GM21381 (cell line): ENCODE measurements around the gene POTEI.
"Not testable (repeated sequence)": the region's sequence is repeated elsewhere in the genome, so short reads cannot be mapped to it uniquely, and the experiment has no call there.

Source experiments
- ATAC-seq: cut with Tn5 transposase; IDR thresholded peaks from one replicate; pipeline ENCODE4 v1.9.1; 2021; ENCODE audit warnings: mild to moderate bottlenecking, moderate library complexity; ENCODE audit not compliant: unreplicated experiment

POTEI gene

GRCh38 chr2:130509228-130509627 is at the start of gene POTEI:
Gene POTEI (minus strand): TSS chr2:130509328. CDS start chr2:130509235, 93 bp downstream.
- not testable (repeated sequence) for ATAC-seq

- ATAC-seq: not testable (repeated sequence)
These were observed 47.3 kb upstream of the POTEI start for GRCh38 chr2:130556441-130556840.

DNA sequence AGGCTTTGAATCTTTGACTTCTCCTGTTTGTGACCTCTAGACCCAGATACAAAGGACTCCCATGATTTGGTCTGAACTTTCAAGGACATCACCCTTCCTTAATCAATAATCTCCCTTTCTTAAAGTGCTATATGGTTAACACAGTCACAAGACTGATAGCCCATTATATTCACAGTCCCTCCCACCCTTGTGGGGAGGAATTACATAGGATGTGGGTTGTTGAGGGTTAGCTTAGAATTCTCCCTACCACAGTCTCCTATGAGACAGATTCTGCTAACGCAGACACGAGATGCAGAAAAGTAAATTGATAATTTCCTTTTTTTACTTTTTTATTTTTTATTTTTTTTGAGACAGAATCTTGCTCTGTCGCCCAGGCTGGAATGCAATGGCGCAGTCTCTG is 45.0 kb upstream of the POTEI start:
- ATAC-seq: not testable (repeated sequence)

- not testable (repeated sequence) for ATAC-seq
These were observed 40.3 kb upstream of the POTEI start for GRCh38 chr2:130549475-130549874.

DNA sequence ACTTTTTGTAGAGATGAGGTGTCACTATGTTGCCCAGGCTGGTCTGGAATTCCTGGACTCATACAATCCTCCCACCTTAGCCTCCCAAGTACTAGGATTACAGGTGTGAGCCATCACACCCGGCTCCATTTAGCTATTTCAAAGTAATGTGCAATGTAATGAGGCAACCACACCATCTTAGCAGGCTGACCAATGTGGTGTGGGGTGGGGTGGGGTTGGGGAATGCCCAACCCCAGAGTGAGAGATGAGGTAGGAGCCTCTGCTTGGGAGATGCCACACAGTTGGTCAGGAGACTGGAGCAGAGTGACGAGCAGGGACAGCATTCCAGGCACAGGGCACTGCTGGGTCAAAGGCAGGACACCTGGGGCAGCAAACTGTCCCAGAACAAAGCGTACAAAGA is 39.3 kb upstream of the POTEI start:
- not testable (repeated sequence) for ATAC-seq

- ATAC-seq: not testable (repeated sequence)
These were observed 35.9 kb upstream of the POTEI start for GRCh38 chr2:130544978-130545377.

DNA sequence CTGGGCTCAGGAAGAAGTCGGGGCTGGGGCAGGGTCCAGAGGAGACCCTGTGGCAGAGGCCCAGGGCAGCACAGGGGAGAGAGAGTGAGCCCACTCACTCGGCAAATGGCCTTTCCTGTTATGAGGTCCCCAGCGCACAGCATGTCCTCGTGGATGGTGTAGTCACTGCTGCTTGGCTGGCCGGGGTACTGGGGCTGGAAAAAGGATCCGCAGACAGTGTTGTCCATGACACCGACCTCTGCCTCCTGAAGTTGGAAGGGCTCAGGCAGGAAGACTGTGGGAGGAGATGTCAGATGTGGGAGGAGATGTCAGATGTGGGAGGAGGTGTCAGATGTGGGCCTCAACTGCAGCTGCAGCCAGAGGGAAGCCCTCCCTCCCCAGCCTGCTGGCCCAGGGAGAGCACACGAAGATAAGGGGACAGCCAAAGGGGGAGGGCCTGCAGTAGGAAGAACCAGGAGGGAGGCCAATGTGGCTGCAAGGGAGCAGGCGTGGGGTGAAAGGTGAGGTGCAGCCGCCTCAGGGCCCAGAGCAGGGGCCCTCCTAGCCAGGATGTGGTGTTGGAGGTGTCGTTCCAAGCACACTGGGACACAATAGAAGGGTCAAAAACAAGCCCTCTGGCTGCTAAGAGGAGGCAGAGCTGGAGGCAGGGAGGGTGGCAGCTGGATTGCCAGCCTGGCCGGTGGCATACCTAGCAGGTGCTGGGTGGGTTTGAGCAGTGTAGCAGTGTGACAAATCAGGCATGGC is 34.8 kb upstream of the POTEI start:
- ATAC-seq: not testable (repeated sequence)

DNA sequence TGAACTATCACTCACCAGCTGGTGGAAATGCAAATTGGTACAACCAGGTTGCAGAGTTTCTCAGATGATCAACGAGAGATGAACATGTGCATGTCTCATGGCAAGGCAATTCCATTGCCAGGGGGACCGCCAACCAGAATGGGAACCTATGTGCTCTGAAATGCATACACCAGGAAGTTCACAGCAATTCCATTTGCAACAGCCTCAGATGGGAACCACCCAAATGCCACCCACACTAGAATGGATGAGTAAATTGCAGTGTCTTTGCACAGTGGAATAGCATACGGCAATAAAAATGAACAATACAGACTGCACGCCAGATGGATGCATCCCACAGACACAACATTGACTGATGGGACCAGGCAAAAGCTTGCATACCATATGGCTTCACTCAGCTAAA is 33.7 kb upstream of the POTEI start:
- not testable (repeated sequence) for ATAC-seq

DNA sequence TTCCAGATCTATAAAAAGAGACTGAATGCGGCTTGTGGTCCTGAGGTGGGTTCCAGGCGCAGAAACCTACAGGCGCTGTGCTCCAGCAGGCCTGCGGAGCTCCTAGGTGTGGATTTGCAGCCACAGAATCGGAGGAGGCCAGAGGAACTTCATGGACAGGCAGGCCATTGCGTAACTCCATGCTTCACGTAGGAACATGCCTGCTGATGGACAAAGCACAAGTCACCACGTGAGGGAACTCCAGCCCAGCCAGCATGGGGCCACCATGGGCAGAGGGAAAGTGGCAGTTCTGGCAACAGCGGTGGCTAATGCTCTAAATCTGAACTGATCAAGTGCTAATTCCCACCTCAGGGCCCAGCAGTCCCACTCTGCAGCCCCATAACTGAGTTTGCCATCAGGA is 29.1 kb upstream of the POTEI start:
- not testable (repeated sequence) for ATAC-seq

GRCh38 chr2:130536654-130537053 is 27.5 kb upstream of the POTEI start:
- ATAC-seq: not testable (repeated sequence)

GRCh38 chr2:130531672-130532071 is 22.5 kb upstream of the POTEI start:
- not testable (repeated sequence) for ATAC-seq

DNA sequence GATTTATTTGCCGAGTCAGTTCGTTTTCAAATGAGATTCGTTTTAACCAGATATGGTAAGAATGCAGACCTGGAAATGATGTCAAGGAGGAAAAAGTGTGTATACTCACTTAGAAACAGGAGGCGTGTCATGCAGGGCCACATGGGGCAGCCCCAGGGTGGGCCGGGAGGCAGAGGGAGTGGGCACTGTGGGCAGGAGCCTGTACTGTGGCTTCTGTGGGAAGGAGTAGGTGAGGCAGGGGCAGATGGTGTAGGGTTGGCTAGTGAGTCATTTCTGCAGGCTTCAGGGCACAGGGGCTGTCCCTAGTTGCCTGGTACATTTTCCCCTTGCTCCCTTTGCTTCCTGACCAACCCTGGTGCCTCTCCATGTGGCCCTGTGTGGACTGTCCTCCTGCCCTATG is 22.1 kb upstream of the POTEI start:
- ATAC-seq: peak; percentile 77

DNA sequence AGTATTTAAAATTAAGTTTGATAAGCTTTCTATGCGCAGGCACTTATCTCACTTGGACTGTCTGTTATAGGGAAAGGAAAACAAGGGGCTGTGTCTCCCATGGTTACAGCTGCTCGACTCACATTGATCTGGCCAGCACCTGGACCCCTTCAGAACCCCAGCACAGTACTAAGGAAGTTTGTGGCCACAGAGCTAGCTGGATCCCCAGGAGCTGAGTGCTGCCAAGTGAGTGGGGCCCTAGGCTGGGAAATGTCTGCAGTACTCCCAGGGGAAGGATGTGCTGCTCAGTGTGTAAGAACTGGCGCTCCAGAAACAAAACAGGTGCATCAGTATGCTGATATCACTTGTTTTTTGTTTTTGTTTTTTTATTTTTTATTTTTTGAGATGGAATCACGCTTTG is 21.1 kb upstream of the POTEI start:
- ATAC-seq: not testable (repeated sequence)

DNA sequence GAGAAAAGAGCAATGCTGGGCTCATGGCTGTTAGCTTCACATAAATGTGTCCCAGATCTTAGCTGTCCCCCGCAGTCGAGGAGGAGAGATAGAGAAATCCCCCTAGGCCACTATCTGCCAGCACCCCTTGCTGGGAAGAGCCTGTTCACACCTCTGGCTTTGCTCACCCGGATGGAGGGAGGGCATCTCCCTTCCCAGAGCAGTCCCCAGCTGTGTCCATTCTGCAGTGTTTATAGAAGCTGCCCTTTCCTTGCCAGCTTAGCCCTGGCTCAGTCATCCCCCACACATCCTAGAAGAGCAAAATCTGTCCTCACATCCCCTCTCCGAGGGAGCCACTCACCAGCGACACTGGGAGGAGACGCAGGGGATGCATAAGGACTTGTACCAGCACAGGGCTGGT is 20.4 kb upstream of the POTEI start:
- not testable (repeated sequence) for ATAC-seq

- ATAC-seq: not testable (repeated sequence)
These were observed 18.3 kb upstream of the POTEI start for GRCh38 chr2:130527365-130527967.

DNA sequence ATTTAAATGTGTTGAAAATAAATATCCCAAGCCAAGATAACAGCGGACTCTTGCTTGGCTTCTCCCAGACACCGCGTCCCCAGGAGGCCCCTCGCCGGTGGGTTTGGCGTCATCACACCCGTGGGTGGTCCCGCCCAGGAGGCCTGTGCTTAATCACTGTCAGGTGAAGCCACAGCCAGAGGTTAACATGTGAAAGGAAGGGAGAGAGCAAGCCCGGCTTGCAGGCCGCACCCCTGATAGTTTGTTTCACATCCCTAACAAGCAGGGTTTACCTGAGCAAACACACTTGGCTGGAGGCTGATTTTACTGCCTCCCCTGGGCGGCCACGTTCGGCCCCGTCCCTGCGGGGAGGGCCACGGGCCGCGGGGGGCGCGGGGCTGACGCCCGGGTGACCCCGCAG is 13.3 kb upstream of the POTEI start:
- not testable (repeated sequence) for ATAC-seq

DNA sequence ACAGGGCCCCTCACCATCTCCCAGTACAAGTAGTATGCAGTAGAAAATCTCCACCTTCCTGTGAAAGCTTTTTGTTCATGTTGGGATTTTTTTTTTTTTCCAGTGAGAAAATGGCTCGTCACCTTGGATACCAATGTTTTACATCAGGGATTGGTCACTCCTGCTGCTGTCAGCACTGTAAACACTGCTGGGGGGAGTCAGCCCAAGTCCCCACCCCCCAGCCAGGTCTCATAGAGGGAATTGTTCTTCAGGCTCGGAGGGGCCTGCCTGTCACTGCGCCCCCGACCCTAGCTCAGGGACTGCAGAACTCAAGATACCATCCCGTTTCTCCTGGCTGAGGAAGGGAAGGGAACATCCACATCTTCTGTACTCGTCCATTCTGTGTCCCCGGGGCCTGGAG is 11.9 kb upstream of the POTEI start, which contains the start of gene CFC1B:
TSS of gene CFC1B (plus strand) at position 231 of the 400 bp plus-strand sequence. CDS start 263 bp downstream, outside the sequence.
- not testable (repeated sequence) for ATAC-seq

DNA sequence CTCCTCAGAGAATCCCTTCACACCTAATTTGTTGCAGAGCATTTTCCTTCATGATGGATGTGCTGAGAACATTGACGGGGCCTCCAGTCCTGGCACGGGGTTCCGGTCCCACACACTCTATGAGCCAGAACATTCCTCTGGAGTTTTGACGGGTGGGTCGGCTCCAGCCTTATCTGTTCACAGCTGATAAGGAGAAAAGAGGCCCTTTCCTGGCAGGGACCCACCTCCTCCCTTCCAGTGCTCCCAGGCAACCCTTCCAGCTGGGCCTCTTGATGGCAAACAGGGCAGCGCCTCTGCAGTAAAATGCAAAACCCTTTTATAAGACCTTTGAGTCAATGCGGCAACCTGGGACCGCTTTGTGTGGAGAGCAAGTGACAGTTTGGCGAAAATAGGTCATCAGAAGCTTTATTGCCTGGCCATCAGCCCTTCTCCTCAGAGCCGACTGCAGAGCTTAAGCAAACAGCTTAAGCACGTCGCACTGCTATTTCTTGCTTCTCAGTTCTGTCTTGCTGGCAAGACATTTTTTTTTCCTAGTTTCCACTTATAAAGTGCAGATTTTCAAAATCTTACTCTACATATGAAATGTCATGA is 9.5 kb upstream of the POTEI start:
- ATAC-seq: not testable (repeated sequence)

- ATAC-seq: not testable (repeated sequence)
These were observed 2.8 kb upstream of the POTEI start for GRCh38 chr2:130511747-130512451.

- ATAC-seq: not testable (repeated sequence)
These were observed 1.9 kb upstream of the POTEI start for GRCh38 chr2:130510807-130511746.
